Activated naive CD8-positive, alpha-beta T cell treated with anti-CD3 and anti-CD28 coated beads, Interleukin-2, amount 50 U/mL, for 24 hours (primary cell): Measurements from ENCODE around the gene ZNF503.

Experiments used
- ATAC-seq: fragments of 150-1000 bp; cut with Tn5 transposase; one replicate; pipeline ENCODE4 v1.10.0; 2021
- DNase-seq: peaks from one replicate; pipeline ENCODE4 v3.0.0; 2021
- H3K27ac Mint-ChIP-seq: one replicate; pipeline ENCODE4 v1.8.0; 2021; ENCODE audit warnings: mild to moderate bottlenecking, mixed read lengths
- H3K27me3 Mint-ChIP-seq: one replicate; pipeline ENCODE4 v1.8.0; 2021; ENCODE audit warnings: mixed read lengths
- H3K36me3 Mint-ChIP-seq: one replicate; pipeline ENCODE4 v1.8.0; 2021; ENCODE audit warnings: low read depth, mixed read lengths
- H3K4me1 Mint-ChIP-seq: one replicate; pipeline ENCODE4 v1.8.0; 2021; ENCODE audit warnings: mixed read lengths
- H3K4me3 Mint-ChIP-seq: one replicate; pipeline ENCODE4 v1.8.0; 2021; ENCODE audit warnings: mild to moderate bottlenecking, moderate library complexity, mixed read lengths
- H3K9me3 Mint-ChIP-seq: one replicate; pipeline ENCODE4 v1.8.0; 2021; ENCODE audit warnings: mixed read lengths

The ZNF503 gene

GRCh38 chr10:75401569-75402485, at the start of gene ZNF503:
Gene ZNF503 (minus strand): TSS chr10:75401764. CDS start chr10:75401419, 345 bp downstream.
- Mint-ChIP-seq H3K36me3 (no peaks in the 10 kb centered on the region), H3K4me3 (peak within 1 kb of the TSS; percentile 78), H3K27me3 (peaks cover 67% of the 10 kb centered on the region), H3K9me3 (no peaks in the 10 kb centered on the region), H3K4me1 (peaks cover 24% of the 10 kb centered on the region), H3K27ac (no peak within 1 kb of the TSS)
- peak; percentile 55 for DNase-seq
- ATAC-seq, result peak; percentile 39

- Mint-ChIP-seq H3K36me3 (no peaks in the 10 kb centered on the region), H3K9me3 (peaks cover 9% of the 10 kb centered on the region), H3K27ac (no peak overlapping the region), H3K27me3 (peaks cover 5% of the 10 kb centered on the region), H3K4me3 (no peak overlapping the region), H3K4me1 (no peaks in the 10 kb centered on the region)
- DNase-seq (no peak), ATAC-seq (no peak)
Observed at GRCh38 chr10:75450644-75451640, 49.4 kb upstream of the ZNF503 start.

- no peak for DNase-seq
- H3K9me3 Mint-ChIP-seq, result peaks cover 14% of the 10 kb centered on the region
- H3K36me3 Mint-ChIP-seq, result no peaks in the 10 kb centered on the region
- H3K4me3 Mint-ChIP-seq, result no peak overlapping the region
- no peaks in the 10 kb centered on the region for H3K4me1 Mint-ChIP-seq
- no peak overlapping the region for H3K27ac Mint-ChIP-seq
- ATAC-seq, result no peak
- H3K27me3 Mint-ChIP-seq, result peaks cover 5% of the 10 kb centered on the region
Observed at GRCh38 chr10:75450075-75450445, 48.5 kb upstream of the ZNF503 start.

GRCh38 chr10:75449382-75450074, 48.0 kb upstream of the ZNF503 start:
- H3K27ac Mint-ChIP-seq, result no peak overlapping the region
- H3K4me1 Mint-ChIP-seq, result no peaks in the 10 kb centered on the region
- peaks cover 5% of the 10 kb centered on the region for H3K27me3 Mint-ChIP-seq
- ATAC-seq (no peak), DNase-seq (no peak)
- no peaks in the 10 kb centered on the region for H3K36me3 Mint-ChIP-seq
- H3K9me3 Mint-ChIP-seq, result peaks cover 14% of the 10 kb centered on the region
- no peak overlapping the region for H3K4me3 Mint-ChIP-seq

GRCh38 chr10:75448166-75448565, 46.6 kb upstream of the ZNF503 start:
- peaks cover 9% of the 10 kb centered on the region for H3K27me3 Mint-ChIP-seq
- no peak for ATAC-seq

GRCh38 chr10:75446508-75446907, 44.9 kb upstream of the ZNF503 start:
- ATAC-seq, result no peak
- DNase-seq, result no peak
- H3K27ac Mint-ChIP-seq, result no peak overlapping the region
- H3K4me3 Mint-ChIP-seq, result no peak overlapping the region
- peaks cover 28% of the 10 kb centered on the region for H3K9me3 Mint-ChIP-seq
- H3K27me3 Mint-ChIP-seq, result peaks cover 11% of the 10 kb centered on the region
- no peaks in the 10 kb centered on the region for H3K36me3 Mint-ChIP-seq
- H3K4me1 Mint-ChIP-seq, result no peaks in the 10 kb centered on the region

More at GRCh38 chr10:75448166-75448565, 46.6 kb upstream of the ZNF503 start:
- Mint-ChIP-seq H3K4me1 (no peaks in the 10 kb centered on the region), H3K4me3 (no peak overlapping the region), H3K36me3 (no peaks in the 10 kb centered on the region), H3K27ac (no peak overlapping the region), H3K9me3 (peaks cover 25% of the 10 kb centered on the region)
- no peak for DNase-seq

- DNase-seq (no peak), ATAC-seq (no peak)
- Mint-ChIP-seq H3K27me3 (peaks cover 11% of the 10 kb centered on the region), H3K36me3 (no peaks in the 10 kb centered on the region), H3K9me3 (peaks cover 28% of the 10 kb centered on the region), H3K27ac (no peak overlapping the region), H3K4me3 (no peak overlapping the region), H3K4me1 (no peaks in the 10 kb centered on the region)
Observed at GRCh38 chr10:75444781-75445386, 43.3 kb upstream of the ZNF503 start.

- Mint-ChIP-seq H3K4me3 (no peak overlapping the region), H3K27me3 (peaks cover 10% of the 10 kb centered on the region), H3K9me3 (peaks cover 28% of the 10 kb centered on the region), H3K4me1 (no peaks in the 10 kb centered on the region), H3K27ac (no peak overlapping the region), H3K36me3 (no peaks in the 10 kb centered on the region)
- ATAC-seq (no peak), DNase-seq (no peak)
Observed at GRCh38 chr10:75443362-75443761, 41.8 kb upstream of the ZNF503 start.

GRCh38 chr10:75441682-75442081, 40.1 kb upstream of the ZNF503 start:
- Mint-ChIP-seq H3K27ac (no peak overlapping the region), H3K4me3 (no peak overlapping the region), H3K27me3 (peaks cover 10% of the 10 kb centered on the region), H3K4me1 (no peaks in the 10 kb centered on the region), H3K9me3 (peaks cover 26% of the 10 kb centered on the region), H3K36me3 (no peaks in the 10 kb centered on the region)
- DNase-seq (no peak), ATAC-seq (no peak)

- Mint-ChIP-seq H3K27me3 (peaks cover 10% of the 10 kb centered on the region), H3K36me3 (no peaks in the 10 kb centered on the region), H3K9me3 (peaks cover 22% of the 10 kb centered on the region), H3K4me3 (no peak overlapping the region), H3K27ac (no peak overlapping the region), H3K4me1 (no peaks in the 10 kb centered on the region)
- DNase-seq, result no peak
- no peak for ATAC-seq
Observed at GRCh38 chr10:75441196-75441595, 39.6 kb upstream of the ZNF503 start.

- ATAC-seq, result no peak
- H3K9me3 Mint-ChIP-seq, result peaks cover 14% of the 10 kb centered on the region
- peaks cover 10% of the 10 kb centered on the region for H3K27me3 Mint-ChIP-seq
- no peaks in the 10 kb centered on the region for H3K36me3 Mint-ChIP-seq
- H3K4me1 Mint-ChIP-seq, result no peaks in the 10 kb centered on the region
- no peak overlapping the region for H3K4me3 Mint-ChIP-seq
- H3K27ac Mint-ChIP-seq, result no peak overlapping the region
- DNase-seq, result no peak
Observed at GRCh38 chr10:75440271-75440793, 38.8 kb upstream of the ZNF503 start.

GRCh38 chr10:75439811-75440210, 38.2 kb upstream of the ZNF503 start:
- no peaks in the 10 kb centered on the region for H3K36me3 Mint-ChIP-seq
- no peak for DNase-seq
- H3K27me3 Mint-ChIP-seq, result peaks cover 15% of the 10 kb centered on the region
- H3K4me1 Mint-ChIP-seq, result no peaks in the 10 kb centered on the region
- peaks cover 14% of the 10 kb centered on the region for H3K9me3 Mint-ChIP-seq
- H3K27ac Mint-ChIP-seq, result no peak overlapping the region
- no peak for ATAC-seq
- no peak overlapping the region for H3K4me3 Mint-ChIP-seq

- no peak overlapping the region for H3K27ac Mint-ChIP-seq
- DNase-seq, result no peak
- H3K36me3 Mint-ChIP-seq, result no peaks in the 10 kb centered on the region
- ATAC-seq, result no peak
- H3K4me3 Mint-ChIP-seq, result no peak overlapping the region
- peaks cover 4% of the 10 kb centered on the region for H3K9me3 Mint-ChIP-seq
- H3K27me3 Mint-ChIP-seq, result peaks cover 12% of the 10 kb centered on the region
- no peaks in the 10 kb centered on the region for H3K4me1 Mint-ChIP-seq
Observed at GRCh38 chr10:75438275-75438674, 36.7 kb upstream of the ZNF503 start.

- peaks cover 15% of the 10 kb centered on the region for H3K27me3 Mint-ChIP-seq
- no peaks in the 10 kb centered on the region for H3K36me3 Mint-ChIP-seq
- H3K27ac Mint-ChIP-seq, result no peak overlapping the region
- no peaks in the 10 kb centered on the region for H3K4me1 Mint-ChIP-seq
- ATAC-seq (no peak), DNase-seq (no peak)
- H3K4me3 Mint-ChIP-seq, result no peak overlapping the region
- H3K9me3 Mint-ChIP-seq, result no peaks in the 10 kb centered on the region
Observed at GRCh38 chr10:75437693-75438092, 36.1 kb upstream of the ZNF503 start.
